Endodermal cell (in vitro differentiated cells): Measurements from ENCODE around the gene ATRN. TPM values are rescaled to one million over a fixed set of nuclear protein-coding genes. Genes with fewer than 3 reads are reported as not detected.

Experiments
- DNase-seq: peaks from one replicate; pipeline ENCODE4 v3.0.0-alpha.2; 2017
- H3K27ac ChIP-seq: 2 replicates; pipeline ENCODE4 v1.5.1; 2013; ENCODE audit warnings: mild to moderate bottlenecking, low read depth, low read length, moderate library complexity
- H3K27me3 ChIP-seq: 2 replicates; pipeline ENCODE4 v1.6.1; 2013; ENCODE audit warnings: mild to moderate bottlenecking, low read length, moderate library complexity; ENCODE audit not compliant: insufficient read depth, control insufficient read depth, poor library complexity, severe bottlenecking
- H3K36me3 ChIP-seq: 2 replicates; pipeline ENCODE4 v1.7.0; 2013; ENCODE audit warnings: mild to moderate bottlenecking, low read length, moderate library complexity; ENCODE audit not compliant: control insufficient read depth, insufficient read depth
- H3K4me1 ChIP-seq: one replicate; pipeline ENCODE4 v1.7.0; 2013; ENCODE audit warnings: low read length; ENCODE audit not compliant: control insufficient read depth, insufficient read depth
- H3K4me3 ChIP-seq: 2 replicates; pipeline ENCODE4 v1.5.1; 2013; ENCODE audit warnings: mild to moderate bottlenecking, low read length, moderate library complexity
- H3K9ac ChIP-seq: 2 replicates; pipeline ENCODE4 v1.6.1; 2013; ENCODE audit warnings: mild to moderate bottlenecking, low read length, moderate library complexity; ENCODE audit not compliant: poor library complexity, severe bottlenecking; ENCODE audit errors: extremely low read depth
- H3K9me3 ChIP-seq: 2 replicates; pipeline ENCODE4 v1.6.1; 2013; ENCODE audit warnings: mild to moderate bottlenecking, low read length, moderate library complexity; ENCODE audit not compliant: control insufficient read depth
- H3K27ac Mint-ChIP-seq: 2 replicates; pipeline ENCODE4 v1.8.0; 2020; ENCODE audit warnings: mixed read lengths
- H3K27me3 Mint-ChIP-seq: 2 replicates; pipeline ENCODE4 v1.8.0; 2021; ENCODE audit warnings: mild to moderate bottlenecking, mixed read lengths; ENCODE audit not compliant: insufficient read depth
- H3K36me3 Mint-ChIP-seq: 2 replicates; pipeline ENCODE4 v1.8.0; 2020; ENCODE audit warnings: low read depth, mixed read lengths
- H3K4me1 Mint-ChIP-seq: 2 replicates; pipeline ENCODE4 v1.8.0; 2020; ENCODE audit warnings: mixed read lengths
- H3K4me3 Mint-ChIP-seq: 2 replicates; pipeline ENCODE4 v1.8.0; 2020; ENCODE audit warnings: mild to moderate bottlenecking, moderate library complexity, mixed read lengths
- H3K9me3 Mint-ChIP-seq: 2 replicates; pipeline ENCODE4 v1.8.0; 2020; ENCODE audit warnings: mild to moderate bottlenecking, mixed read lengths
- WGBS, 2 experiments: methylation state at CpG; one replicate each; pipeline versions ENCODE4 v1.1.5 to v1.1.7; 2013; ENCODE audit warnings: missing lambda C conversion rate in 2 of 2, mixed read lengths in 1 of 2; ENCODE audit not compliant: insufficient coverage in 1 of 2, insufficient read length in 1 of 2; 5-methylcytosine and 5-hydroxymethylcytosine counted together
- total RNA-seq, 2 donors: library from RNA; stranded (reverse); fragmentation: NEBNext Ultra II Directional in 1 of 2; extraction: Animal tissue kit (Norgen Biotek cat#: 25700) in 1 of 2; gene quantifications; 2 replicates in 1 of 2; 3 replicates in 1 of 2; pipeline ENCODE4 v1.2.1, GENCODE V29; 2021
- TF ChIP-seq, protein P1 (sequence below): fragments of 200-600 bp; sonication (generic); conservative IDR thresholded peaks from 2 replicates; pipeline ENCODE4 v1.5.0; 2021; ENCODE audit warnings: antibody characterized with exemption, mild to moderate bottlenecking

Gene ATRN
- total RNA-seq, 2 donors from 2014 or later, result 27.4 to 31.2 TPM

DNA sequence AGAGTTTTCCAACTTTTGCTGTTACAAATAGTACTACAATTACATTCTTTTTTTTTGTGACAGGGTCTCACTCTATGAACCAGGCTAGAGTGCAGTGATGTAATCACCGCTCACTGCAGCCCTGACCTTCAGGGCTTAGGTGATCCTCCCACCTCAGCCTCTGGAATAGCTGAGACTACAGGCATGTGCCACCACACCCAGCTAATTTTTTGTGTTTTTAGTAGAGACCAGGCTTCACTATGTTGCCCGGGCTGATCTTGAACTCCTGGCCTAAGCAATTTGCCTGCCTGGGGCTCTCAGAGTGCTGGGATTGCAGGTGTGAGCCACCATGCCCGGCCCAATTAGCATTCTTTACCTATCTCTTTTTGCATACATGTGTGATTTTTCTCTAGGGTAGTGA is 12.5 kb downstream of the ATRN start:
- WGBS, 2 experiments, result 92 to 100% methylated on average over 1 to 3 of the region's 3 CpGs
- Mint-ChIP-seq H3K4me1 (no peaks in the 10 kb centered on the region), H3K9me3 (peaks cover 22% of the 10 kb centered on the region), H3K27me3 (no peaks in the 10 kb centered on the region), H3K27ac (no peak overlapping the region), H3K4me3 (no peak overlapping the region), H3K36me3 (peaks cover 16% of the 10 kb centered on the region)
- H3K27ac ChIP-seq, result no peak overlapping the region
- H3K9ac ChIP-seq, result no peak overlapping the region
- no peaks in the 10 kb centered on the region for H3K27me3 ChIP-seq
- H3K36me3 ChIP-seq, result no peaks in the 10 kb centered on the region
- no peak for DNase-seq
- H3K4me1 ChIP-seq, result no peaks in the 10 kb centered on the region
- H3K9me3 ChIP-seq, result peaks cover 14% of the 10 kb centered on the region
- TF ChIP-seq, protein P1, sequence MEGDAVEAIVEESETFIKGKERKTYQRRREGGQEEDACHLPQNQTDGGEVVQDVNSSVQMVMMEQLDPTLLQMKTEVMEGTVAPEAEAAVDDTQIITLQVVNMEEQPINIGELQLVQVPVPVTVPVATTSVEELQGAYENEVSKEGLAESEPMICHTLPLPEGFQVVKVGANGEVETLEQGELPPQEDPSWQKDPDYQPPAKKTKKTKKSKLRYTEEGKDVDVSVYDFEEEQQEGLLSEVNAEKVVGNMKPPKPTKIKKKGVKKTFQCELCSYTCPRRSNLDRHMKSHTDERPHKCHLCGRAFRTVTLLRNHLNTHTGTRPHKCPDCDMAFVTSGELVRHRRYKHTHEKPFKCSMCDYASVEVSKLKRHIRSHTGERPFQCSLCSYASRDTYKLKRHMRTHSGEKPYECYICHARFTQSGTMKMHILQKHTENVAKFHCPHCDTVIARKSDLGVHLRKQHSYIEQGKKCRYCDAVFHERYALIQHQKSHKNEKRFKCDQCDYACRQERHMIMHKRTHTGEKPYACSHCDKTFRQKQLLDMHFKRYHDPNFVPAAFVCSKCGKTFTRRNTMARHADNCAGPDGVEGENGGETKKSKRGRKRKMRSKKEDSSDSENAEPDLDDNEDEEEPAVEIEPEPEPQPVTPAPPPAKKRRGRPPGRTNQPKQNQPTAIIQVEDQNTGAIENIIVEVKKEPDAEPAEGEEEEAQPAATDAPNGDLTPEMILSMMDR, result no peak
- H3K4me3 ChIP-seq, result no peak overlapping the region

DNA sequence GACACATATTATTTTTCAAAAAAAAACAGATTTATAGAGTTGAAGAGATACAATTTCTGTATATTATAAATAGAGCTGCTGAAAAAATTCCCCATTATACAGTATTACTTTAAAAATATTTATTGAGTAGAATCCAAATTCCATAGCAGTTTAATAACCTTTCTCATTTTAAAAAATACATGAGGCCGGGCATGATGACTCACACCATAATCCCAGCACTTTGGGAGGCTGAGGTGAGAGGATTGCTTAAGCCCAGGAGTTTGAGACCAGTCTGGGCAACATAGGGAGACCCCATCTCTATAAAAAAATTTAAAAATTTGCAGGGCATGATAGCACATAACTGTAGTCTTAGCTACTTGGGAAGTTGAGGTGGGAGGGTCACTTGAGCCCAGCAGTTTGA is 13.0 kb downstream of the ATRN start:
- 100% methylated on average over 1 of the region's 1 CpG; no CpG with 5 or more reads in 1 of the 2 experiments for WGBS, 2 experiments

DNA sequence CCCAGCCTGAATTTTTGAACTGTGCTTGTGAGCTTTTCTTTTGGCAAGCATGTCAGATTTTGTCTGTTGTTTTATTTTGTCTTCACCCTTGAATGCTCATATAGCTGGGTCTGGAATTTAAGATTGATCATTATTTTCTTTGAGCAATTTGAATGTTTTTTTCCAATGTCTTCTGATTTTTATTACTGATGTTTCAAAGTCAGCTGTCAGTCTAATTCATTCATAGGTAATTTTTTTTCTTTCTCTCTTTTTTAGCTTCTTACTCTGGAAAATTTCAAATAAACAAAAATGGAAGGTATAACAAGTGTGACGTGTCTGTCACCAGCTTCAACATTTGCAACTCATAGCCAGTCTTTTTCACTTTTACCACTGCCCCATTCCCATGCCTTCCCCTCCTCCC is 15.1 kb downstream of the ATRN start:
- no peak for DNase-seq
- Histone ChIP-seq H3K27me3 (no peaks in the 10 kb centered on the region), H3K4me1 (no peaks in the 10 kb centered on the region), H3K9me3 (peaks cover 14% of the 10 kb centered on the region), H3K36me3 (no peaks in the 10 kb centered on the region), H3K9ac (no peak overlapping the region), H3K4me3 (no peak overlapping the region), H3K27ac (no peak overlapping the region)
- peaks cover 22% of the 10 kb centered on the region for H3K9me3 Mint-ChIP-seq
- no peak overlapping the region for H3K4me3 Mint-ChIP-seq
- no peaks in the 10 kb centered on the region for H3K27me3 Mint-ChIP-seq
- peaks cover 8% of the 10 kb centered on the region for H3K36me3 Mint-ChIP-seq
- H3K27ac Mint-ChIP-seq, result no peak overlapping the region
- no peaks in the 10 kb centered on the region for H3K4me1 Mint-ChIP-seq
- WGBS, 2 experiments, result 80 to 82% methylated on average over 1 of the region's 1 CpG
- TF ChIP-seq, protein P1, result no peak

More for the DNA sequence above, 13.0 kb downstream of the ATRN start:
- Mint-ChIP-seq H3K27me3 (no peaks in the 10 kb centered on the region), H3K4me1 (no peaks in the 10 kb centered on the region), H3K9me3 (peaks cover 22% of the 10 kb centered on the region), H3K36me3 (peaks cover 16% of the 10 kb centered on the region), H3K27ac (no peak overlapping the region), H3K4me3 (no peak overlapping the region)
- Histone ChIP-seq H3K4me3 (no peak overlapping the region), H3K27me3 (no peaks in the 10 kb centered on the region), H3K9me3 (peaks cover 14% of the 10 kb centered on the region), H3K4me1 (no peaks in the 10 kb centered on the region), H3K27ac (no peak overlapping the region), H3K9ac (no peak overlapping the region), H3K36me3 (no peaks in the 10 kb centered on the region)
- no peak for DNase-seq
- TF ChIP-seq, protein P1, result no peak
